ENCODE results near the gene HLA-DRB1. TPM values are rescaled to one million over a fixed set of nuclear protein-coding genes. Genes with fewer than 3 reads are reported as not detected.

The HLA-DRB1 gene
- total RNA-seq, 1 donor from 2014 or later: 25.5 TPM

- Histone ChIP-seq H3K27me3 (no peaks in the 10 kb centered on the region), H3K36me3 (no peaks in the 10 kb centered on the region), H3K9me3 (no peaks in the 10 kb centered on the region), H3K4me3 (no peak overlapping the region), H3K27ac (no peak overlapping the region), H3K4me1 (no peaks in the 10 kb centered on the region)
- no peak for DNase-seq (ENCODE audit: extremely low spot score in 2 of 2)
- intact Hi-C loops (cut with DNase I): no loop called here
- TF ChIP-seq CTCF (IDR thresholded peaks at IDR 0.05): no peak
- no peak for TF ChIP-seq POLR2AphosphoS5 (IDR thresholded peaks at IDR 0.05; ENCODE audit: insufficient read depth in 1 of 2, low read depth in 1 of 2)
- no peak for TF ChIP-seq POLR2A (IDR thresholded peaks at IDR 0.05)
Measured at GRCh38 chr6:32562940-32563339, 26.7 kb downstream of the HLA-DRB1 start.

GRCh38 chr6:32559747-32560146 is 29.9 kb downstream of the HLA-DRB1 start:
- no peaks in the 10 kb centered on the region for H3K9me3 ChIP-seq
- DNase-seq (ENCODE audit: extremely low spot score in 2 of 2): no peak
- intact Hi-C loops (cut with DNase I): no loop called here
- H3K4me1 ChIP-seq: no peaks in the 10 kb centered on the region
- no peaks in the 10 kb centered on the region for H3K27me3 ChIP-seq
- H3K27ac ChIP-seq: no peak overlapping the region
- no peaks in the 10 kb centered on the region for H3K36me3 ChIP-seq
- no peak overlapping the region for H3K4me3 ChIP-seq
- TF ChIP-seq POLR2A (IDR thresholded peaks at IDR 0.05) (no peak), CTCF (IDR thresholded peaks at IDR 0.05) (no peak), POLR2AphosphoS5 (IDR thresholded peaks at IDR 0.05; ENCODE audit: insufficient read depth in 1 of 2, low read depth in 1 of 2) (no peak)

GRCh38 chr6:32558426-32559057 is 31.1 kb downstream of the HLA-DRB1 start:
- Histone ChIP-seq H3K27me3 (no peaks in the 10 kb centered on the region), H3K36me3 (no peaks in the 10 kb centered on the region), H3K9me3 (no peaks in the 10 kb centered on the region), H3K4me3 (no peak overlapping the region), H3K27ac (no peak overlapping the region), H3K4me1 (no peaks in the 10 kb centered on the region)
- no peak for TF ChIP-seq POLR2A (IDR thresholded peaks at IDR 0.05)
- intact Hi-C loops (cut with DNase I): no loop called here
- DNase-seq (ENCODE audit: extremely low spot score in 2 of 2): no peak

DNA sequence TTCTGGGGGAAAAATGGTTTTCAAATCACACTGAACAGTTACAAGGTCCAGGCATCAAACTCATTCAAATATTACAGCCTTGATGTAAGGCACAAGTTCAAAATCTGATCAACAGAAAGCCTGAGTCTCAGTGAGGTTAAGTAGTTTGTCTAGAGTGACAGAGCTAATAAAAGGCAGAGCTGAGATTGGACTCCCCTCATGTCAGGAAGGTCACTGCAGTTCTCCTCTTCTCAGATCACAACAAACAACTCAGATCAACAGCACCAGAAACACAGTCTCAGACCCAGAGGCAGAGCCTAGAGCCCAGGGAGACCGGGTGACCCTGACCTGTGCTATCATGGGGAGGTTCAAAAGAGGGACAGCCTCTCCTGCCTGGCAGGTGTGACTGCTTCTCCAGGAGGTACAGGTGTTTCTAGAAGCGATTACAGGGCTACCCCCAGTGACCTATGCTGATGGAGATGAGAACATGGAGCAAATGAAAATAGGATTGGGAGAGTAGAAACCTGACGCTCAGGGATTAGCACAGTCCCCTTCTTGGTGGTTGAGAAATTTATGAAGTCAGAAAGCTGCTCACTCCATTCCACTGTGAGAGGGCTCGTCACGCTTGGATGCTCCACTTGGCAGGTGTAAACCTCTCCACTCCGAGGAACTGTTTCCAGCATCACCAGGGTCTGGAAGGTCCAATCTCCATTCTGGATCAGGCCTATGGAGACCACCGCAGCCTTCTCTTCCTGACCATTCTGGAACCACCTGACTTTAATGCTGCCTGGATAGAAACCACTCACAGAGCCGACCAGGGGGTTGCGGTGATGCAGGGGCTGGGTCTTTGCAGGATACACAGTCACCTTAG is 35.3 kb downstream of the HLA-DRB1 start:
- intact Hi-C loops (cut with DNase I): no loop called here
- TF ChIP-seq CTCF (IDR thresholded peaks at IDR 0.05): no peak
- no peak for TF ChIP-seq POLR2AphosphoS5 (IDR thresholded peaks at IDR 0.05; ENCODE audit: insufficient read depth in 1 of 2, low read depth in 1 of 2)
- TF ChIP-seq POLR2A (IDR thresholded peaks at IDR 0.05): no peak
- Histone ChIP-seq H3K36me3 (no peaks in the 10 kb centered on the region), H3K27ac (no peak overlapping the region), H3K4me3 (no peak overlapping the region), H3K27me3 (no peaks in the 10 kb centered on the region), H3K4me1 (no peaks in the 10 kb centered on the region), H3K9me3 (no peaks in the 10 kb centered on the region)
- no peak for DNase-seq (ENCODE audit: extremely low spot score in 2 of 2)

- Histone ChIP-seq H3K4me1 (no peaks in the 10 kb centered on the region), H3K4me3 (no peak overlapping the region), H3K27ac (no peak overlapping the region), H3K36me3 (no peaks in the 10 kb centered on the region), H3K9me3 (no peaks in the 10 kb centered on the region), H3K27me3 (no peaks in the 10 kb centered on the region)
- TF ChIP-seq POLR2AphosphoS5 (IDR thresholded peaks at IDR 0.05; ENCODE audit: insufficient read depth in 1 of 2, low read depth in 1 of 2) (no peak), POLR2A (IDR thresholded peaks at IDR 0.05) (no peak), CTCF (IDR thresholded peaks at IDR 0.05) (no peak)
- DNase-seq (ENCODE audit: extremely low spot score in 2 of 2): no peak
- intact Hi-C loops (cut with DNase I): no loop called here
Measured at GRCh38 chr6:32553037-32553742, 36.5 kb downstream of the HLA-DRB1 start.
